Transverse colon (tissue), 3 donors: ENCODE results near the gene CBR1.

Experiments
- EP300 ChIP-seq: sonication (generic); formaldehyde crosslinking; IDR thresholded peaks from one replicate; pipeline ENCODE4 v1.6.1; 2017; ENCODE audit warnings: antibody characterized with exemption, low read depth
- POLR2A ChIP-seq: fragments of 450-650 bp; IDR thresholded peaks from one replicate; pipeline ENCODE4 v1.6.1; 2016; ENCODE audit warnings: antibody characterized with exemption, mild to moderate bottlenecking, moderate library complexity
- TF ChIP-seq, protein P1 (sequence below), 5 experiments: fragments of 200-600 bp in 3 of 5; fragments of 450-650 bp in 2 of 5; sonication (generic) in 3 of 5; IDR thresholded peaks; 1 replicate in 2 of 5; 2 replicates in 3 of 5; pipeline ENCODE4 v1.5.1; 2016 to 2017; ENCODE audit warnings: antibody characterized with exemption in 5 of 5, inconsistent platforms in 3 of 5, mild to moderate bottlenecking in 2 of 5, moderate library complexity in 1 of 5

GRCh38 chr21:36053715-36054062 is 16.1 kb upstream of the CBR1 start:
- TF ChIP-seq, protein P1, sequence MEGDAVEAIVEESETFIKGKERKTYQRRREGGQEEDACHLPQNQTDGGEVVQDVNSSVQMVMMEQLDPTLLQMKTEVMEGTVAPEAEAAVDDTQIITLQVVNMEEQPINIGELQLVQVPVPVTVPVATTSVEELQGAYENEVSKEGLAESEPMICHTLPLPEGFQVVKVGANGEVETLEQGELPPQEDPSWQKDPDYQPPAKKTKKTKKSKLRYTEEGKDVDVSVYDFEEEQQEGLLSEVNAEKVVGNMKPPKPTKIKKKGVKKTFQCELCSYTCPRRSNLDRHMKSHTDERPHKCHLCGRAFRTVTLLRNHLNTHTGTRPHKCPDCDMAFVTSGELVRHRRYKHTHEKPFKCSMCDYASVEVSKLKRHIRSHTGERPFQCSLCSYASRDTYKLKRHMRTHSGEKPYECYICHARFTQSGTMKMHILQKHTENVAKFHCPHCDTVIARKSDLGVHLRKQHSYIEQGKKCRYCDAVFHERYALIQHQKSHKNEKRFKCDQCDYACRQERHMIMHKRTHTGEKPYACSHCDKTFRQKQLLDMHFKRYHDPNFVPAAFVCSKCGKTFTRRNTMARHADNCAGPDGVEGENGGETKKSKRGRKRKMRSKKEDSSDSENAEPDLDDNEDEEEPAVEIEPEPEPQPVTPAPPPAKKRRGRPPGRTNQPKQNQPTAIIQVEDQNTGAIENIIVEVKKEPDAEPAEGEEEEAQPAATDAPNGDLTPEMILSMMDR (IDR thresholded peaks at IDR 0.05): no peak
- TF ChIP-seq POLR2A (no peak), EP300 (no peak)
